Occipital lobe (tissue), 2 donors: ENCODE data around the gene SERPINB6. TPM values are rescaled to one million over a fixed set of nuclear protein-coding genes. Genes with fewer than 3 reads are reported as not detected.
"Not testable (repeated sequence)": the region's sequence is repeated elsewhere in the genome, so short reads cannot be mapped to it uniquely, and the experiment has no call there.

Experiments used
- DNase-seq: peaks from one replicate; lab custom pipeline; 2025; lab: John Stamatoyannopoulos, UW
- total RNA-seq: library from RNA; depleted of rRNA; stranded (reverse); fragments of >200 nt; gene quantifications from one replicate; pipeline ENCODE4 v1.2.3, GENCODE V29; 2014

Gene SERPINB6
- total RNA-seq, 1 donor from 2014 or later, result 12.3 TPM

- DNase-seq, result no peak
These were observed 31.9 kb downstream of the SERPINB6 start for GRCh38 chr6:2939315-2940009.

- no peak for DNase-seq
These were observed 32.7 kb downstream of the SERPINB6 start for GRCh38 chr6:2938632-2939083.

DNA sequence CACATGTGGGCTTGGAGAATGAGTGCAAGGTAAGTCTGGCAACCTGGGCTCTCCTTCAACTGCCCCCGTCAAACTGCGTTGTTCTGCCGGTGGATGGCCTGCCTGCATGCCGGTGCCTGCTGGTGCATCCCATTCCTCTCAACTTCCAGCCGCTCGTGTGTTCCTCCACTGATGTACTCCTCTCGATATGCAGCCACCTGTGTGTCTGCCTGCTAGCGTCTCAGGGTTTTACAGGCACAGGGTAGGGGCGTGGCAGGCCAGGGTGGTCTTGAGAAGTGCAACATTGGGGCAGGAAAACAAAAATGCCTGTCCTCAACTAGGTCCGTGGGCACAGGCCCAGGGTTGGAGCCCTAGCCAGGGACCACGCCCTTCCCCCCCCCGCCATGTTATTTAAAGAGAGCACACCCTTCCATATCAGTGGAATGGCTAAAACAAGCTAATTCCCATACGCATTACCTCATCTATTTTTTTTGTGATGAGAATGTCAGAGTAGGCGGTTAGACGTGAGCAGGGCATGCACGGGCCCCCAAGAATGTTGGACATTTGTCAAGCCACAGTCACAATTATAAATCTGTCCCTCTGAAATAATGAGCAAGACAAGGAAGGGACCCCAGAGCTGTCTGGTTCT is 33.2 kb downstream of the SERPINB6 start:
- no peak for DNase-seq

GRCh38 chr6:2937627-2938003 is 33.8 kb downstream of the SERPINB6 start:
- no peak for DNase-seq

DNA sequence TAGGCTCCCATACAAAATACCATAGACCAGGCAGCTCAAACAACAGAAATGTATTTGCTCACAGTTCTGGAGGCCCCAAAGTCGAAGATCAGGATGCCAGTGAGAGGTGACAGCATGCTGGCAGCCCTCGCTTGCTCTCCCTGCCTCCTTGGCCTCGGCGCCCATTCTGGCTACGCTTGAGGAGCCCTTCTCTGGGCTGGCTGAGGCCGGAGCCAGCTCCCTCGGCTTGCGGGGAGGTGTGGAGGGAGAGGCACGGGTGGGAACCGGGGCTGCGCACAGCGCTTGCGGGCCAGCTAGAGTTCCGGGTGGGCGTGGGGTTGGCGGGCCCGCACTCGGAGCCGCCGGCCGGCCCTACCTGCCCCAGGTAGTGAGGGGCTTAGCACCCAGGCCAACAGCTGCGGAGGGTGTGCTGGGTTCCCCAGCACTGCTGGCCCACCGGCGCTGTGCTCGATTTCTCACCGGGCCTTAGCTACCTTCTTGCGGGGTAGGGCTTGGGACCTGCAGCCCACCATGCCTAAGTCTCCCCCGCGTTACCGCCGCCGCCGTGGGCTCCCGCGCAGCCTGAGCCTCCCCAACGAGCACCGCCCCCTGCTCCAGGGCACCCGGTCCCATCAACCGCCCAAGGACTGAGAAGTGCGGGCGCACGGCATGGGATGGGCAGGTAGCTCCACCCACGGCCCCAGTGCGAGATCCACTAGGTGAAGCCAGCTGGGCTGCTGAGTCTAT is 35.6 kb downstream of the SERPINB6 start:
- no peak for DNase-seq

GRCh38 chr6:2934057-2934456 is 37.3 kb downstream of the SERPINB6 start:
- no peak for DNase-seq

DNA sequence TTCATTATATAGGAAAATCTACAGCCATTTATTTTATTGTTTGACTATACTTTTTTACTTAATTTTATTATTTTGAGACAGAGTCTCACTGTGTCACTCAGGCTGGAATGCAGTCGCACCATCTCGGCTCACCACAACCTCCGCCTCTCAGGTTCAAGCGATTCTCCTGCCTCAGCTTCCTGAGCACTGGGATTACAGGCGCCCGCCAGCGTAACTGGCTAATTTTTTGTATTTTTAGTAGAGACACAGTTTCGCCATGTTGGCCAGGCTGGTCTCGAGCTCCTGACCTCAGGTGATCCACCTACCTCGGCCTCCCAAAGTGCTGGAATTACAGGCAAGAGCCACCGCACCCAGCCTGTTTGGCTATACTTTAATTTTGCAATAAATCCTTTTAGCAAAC is 38.5 kb downstream of the SERPINB6 start:
- not testable (repeated sequence) for DNase-seq

GRCh38 chr6:2931970-2932748 is 39.2 kb downstream of the SERPINB6 start:
- peak; percentile 53 for DNase-seq

DNA sequence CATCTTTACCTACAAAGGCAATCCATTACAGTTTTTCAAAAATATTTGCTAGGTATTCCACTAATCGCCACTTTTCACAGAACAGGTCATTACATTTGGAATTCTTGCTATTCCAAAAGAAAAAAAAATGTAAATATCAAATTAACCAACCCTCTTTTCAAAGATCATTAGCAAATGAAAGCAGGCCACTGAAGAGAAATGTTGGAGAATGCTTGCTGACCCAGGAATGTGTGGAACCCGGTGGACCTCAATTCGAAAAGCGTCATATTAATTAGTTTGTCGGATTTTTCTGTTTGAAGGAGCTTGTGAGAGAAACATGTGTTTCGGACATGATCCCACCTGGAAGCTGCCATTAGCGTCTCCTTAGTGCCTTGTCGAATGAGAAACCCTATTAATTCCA is 40.3 kb downstream of the SERPINB6 start:
- DNase-seq, result no peak

DNA sequence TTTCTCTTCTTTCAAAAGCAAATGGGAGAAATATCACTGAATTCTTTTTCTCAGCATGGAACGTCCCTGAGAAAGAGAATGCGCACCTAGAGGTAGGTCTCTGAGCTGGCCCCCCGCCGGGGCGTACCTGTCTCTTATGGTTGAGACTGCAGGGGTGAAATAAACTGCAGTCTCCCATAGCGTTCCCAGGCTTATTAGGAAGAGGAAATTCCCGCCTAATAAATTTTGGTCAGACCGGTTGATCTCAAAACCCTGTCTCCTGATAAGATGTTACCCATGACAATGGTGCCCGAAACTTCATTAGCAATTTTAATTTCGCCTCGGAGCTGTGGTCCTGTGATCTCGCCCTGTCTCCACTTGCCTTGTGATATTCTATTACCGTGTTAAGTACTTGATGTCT is 43.4 kb downstream of the SERPINB6 start:
- not testable (repeated sequence) for DNase-seq

DNA sequence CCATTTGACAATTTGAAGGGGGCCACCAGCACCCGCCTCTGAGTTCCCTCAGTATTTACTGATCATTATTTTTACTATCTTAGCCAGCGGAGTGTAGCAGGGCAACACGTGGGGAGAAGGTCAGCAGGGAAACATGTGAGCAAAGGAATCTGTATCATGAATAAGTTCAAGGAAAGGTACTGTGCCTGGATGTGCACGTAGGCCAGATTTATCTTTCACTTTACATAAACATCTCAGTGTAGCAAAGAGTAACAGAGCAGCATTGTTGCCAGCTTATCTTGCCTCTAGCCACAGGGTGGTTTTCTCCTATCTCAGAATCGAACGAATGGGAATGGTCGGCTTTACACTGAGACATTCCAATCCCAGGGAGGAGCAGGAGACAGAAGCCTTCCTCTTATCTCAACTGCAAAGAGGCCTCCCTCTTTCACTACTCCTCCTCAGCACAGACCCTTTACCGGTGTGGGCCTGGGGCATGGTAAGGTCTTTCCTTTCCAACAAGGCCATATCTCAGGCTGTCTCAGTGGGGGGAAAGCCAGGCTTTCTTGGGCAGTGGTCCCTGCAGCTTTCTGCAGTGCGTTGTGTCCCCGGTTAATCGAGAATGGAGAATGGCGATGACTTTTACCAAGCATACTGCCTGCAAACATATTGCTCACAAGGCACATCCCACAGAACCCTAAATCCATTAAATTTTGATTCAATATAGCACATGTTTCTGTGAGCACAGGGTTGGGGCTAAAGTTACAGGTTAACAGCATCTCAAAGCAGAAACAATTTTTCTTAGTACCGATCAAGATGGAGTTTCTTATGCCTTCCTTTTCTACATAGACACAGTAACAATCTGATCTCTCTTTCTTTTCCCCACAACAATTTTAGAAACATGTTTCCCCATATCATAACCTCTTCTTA is 45.3 kb downstream of the SERPINB6 start:
- DNase-seq, result not testable (repeated sequence)

GRCh38 chr6:2921520-2922115 is 49.7 kb downstream of the SERPINB6 start:
- no peak for DNase-seq

GRCh38 chr6:2920671-2921112 is 50.7 kb downstream of the SERPINB6 start:
- DNase-seq, result no peak

DNA sequence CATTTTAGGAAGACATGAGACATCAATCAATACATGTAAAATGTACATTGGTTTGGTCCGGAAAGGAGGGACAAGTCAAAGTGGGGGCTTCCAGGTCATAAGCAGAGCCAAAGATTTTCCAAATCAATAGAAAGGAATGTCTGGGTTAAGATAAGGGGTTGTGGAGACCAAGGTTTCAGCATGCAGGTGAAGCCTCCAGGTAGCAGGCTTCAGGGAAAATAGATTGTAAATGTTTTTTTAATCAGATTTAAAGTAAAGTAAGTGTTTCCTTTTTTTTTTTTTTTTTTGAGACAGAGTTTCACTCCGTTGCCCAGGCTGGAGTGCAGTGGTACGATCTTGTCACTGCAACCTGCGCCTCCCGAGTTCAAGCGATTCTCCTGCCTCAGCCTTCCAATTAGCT is 51.5 kb downstream of the SERPINB6 start:
- DNase-seq, result no peak

GRCh38 chr6:2919401-2919800 is 52.0 kb downstream of the SERPINB6 start:
- no peak for DNase-seq

DNA sequence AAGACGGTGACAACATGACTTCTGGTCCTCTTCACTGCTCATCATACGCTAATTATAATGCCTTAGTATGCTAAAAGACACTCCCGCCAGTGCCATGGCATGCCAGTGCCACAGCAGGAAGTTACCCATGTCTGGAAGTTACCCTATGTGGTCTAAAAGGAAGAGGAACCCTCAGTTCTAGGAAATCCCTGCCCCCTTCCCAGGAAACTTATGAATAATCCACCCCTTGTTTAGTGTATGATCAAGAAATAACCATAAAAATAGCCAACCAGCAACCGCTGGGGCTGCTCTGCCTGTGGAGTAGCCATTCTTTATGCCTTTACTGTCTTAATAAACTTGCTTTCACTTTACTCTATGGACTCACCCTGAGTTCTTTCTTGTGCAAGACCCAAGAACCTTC is 52.4 kb downstream of the SERPINB6 start:
- DNase-seq, result no peak

- DNase-seq, result no peak
These were observed 53.4 kb downstream of the SERPINB6 start for GRCh38 chr6:2917801-2918445.

DNA sequence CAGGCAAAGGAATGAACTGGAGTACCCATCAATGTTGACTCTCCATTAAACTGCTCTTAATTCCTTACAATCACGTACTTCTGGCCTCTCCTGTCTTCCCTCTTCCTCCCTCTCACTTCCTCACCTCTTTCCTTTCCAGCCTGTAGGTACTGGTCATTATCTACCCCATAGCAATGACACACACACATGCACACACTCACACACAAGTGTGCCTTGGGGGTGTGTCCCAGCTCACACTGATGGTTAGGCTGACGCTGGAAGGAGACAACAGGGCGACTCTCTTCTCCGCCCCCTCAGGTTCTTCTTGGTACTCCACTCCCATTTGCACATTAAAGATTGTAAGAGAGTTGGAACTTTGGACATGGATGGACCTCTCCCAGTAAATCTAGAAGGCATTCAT is 54.3 kb downstream of the SERPINB6 start:
- no peak for DNase-seq

- DNase-seq, result no peak
These were observed 55.0 kb downstream of the SERPINB6 start for GRCh38 chr6:2916158-2916925.
